Islet of Langerhans (tissue), 1 donor: Measurements from ENCODE around the gene TPSG1.
"Not testable (repeated sequence)": the region's sequence is repeated elsewhere in the genome, so short reads cannot be mapped to it uniquely, and the experiment has no call there.

Experiments
- FAIRE-seq: peaks from one replicate; lab custom pipeline; 2011; peaks lifted over from hg19 to GRCh38; lab: Jason Lieb, UNC

TPSG1 gene

GRCh38 chr16:1215574-1216295, 9.3 kb downstream of the TPSG1 start:
- no peak for FAIRE-seq

- no peak for FAIRE-seq
Observed at GRCh38 chr16:1214719-1215118, 10.3 kb downstream of the TPSG1 start.

DNA sequence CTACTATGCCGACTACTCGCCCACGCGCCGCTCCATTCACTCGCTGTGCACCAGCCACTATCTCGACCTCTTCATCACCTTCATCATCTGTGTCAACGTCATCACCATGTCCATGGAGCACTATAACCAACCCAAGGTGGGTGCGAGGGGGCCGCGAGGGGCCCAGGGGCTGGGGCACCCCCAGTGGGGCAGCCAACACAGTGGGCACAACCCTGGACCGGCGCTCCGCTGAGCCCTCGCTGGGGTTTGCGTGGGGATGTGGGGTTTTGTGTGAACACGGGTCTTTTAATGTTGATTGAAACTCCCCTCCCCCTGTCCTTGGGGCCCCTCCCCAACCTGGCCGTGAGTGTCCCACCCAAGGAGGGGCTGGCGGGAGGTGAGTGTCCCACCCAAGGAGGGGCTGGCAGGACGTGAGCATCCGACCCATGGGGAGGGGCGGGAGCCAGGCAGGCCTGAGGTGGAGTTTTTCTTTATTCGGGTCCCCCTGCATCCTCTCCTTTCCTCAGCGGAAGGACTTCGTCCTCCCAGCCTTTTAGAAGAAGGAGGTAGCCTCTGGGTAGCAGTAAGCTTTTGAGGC, 11.2 kb downstream of the TPSG1 start:
- no peak for FAIRE-seq

- no peak for FAIRE-seq
Observed at GRCh38 chr16:1213231-1213630, 11.8 kb downstream of the TPSG1 start.

DNA sequence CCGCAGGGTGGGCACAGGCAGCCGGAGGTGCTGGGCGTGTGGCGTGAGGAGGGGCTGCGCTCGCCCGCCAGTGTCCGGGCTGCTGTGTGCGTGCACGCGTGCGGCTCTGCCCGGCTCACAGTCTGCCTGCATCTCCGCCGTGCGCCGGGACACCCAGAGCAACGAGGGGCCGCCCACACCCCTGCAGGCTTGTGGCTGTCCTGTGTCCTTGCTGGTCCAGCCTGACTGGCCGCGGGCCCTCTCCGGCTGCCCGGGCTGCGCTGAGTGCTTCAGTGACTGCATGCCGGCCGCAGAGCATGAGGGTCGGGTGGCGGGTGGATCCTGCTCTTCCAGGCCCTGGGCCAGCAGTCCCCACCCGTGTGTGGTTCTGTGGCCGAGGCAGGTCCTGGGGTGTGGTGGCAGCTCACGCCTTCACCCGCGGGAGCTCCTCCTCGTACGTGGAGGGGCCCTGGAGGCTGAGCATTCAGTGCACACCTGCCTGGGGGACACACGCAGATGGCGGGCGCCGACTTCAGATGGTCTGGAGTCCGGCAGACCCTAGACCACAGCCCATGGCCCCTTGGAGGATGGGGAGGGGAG, 12.4 kb downstream of the TPSG1 start:
- FAIRE-seq: no peak

- no peak for FAIRE-seq
Observed at GRCh38 chr16:1211451-1212268, 13.4 kb downstream of the TPSG1 start.

DNA sequence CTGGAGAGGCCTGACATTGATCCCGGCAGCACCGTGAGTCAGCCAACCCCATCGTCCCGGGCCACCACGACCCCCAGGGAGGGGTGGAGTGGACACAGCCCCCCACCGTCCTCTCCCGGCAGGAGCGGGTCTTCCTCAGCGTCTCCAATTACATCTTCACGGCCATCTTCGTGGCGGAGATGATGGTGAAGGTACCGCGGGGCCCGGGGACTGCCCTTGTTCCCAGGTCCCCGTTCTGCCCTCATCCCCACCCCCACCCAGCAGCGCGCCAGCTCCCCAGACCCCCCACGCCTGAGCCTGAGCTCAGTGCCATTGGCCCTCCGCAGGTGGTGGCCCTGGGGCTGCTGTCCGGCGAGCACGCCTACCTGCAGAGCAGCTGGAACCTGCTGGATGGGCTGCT, 14.6 kb downstream of the TPSG1 start:
- no peak for FAIRE-seq

DNA sequence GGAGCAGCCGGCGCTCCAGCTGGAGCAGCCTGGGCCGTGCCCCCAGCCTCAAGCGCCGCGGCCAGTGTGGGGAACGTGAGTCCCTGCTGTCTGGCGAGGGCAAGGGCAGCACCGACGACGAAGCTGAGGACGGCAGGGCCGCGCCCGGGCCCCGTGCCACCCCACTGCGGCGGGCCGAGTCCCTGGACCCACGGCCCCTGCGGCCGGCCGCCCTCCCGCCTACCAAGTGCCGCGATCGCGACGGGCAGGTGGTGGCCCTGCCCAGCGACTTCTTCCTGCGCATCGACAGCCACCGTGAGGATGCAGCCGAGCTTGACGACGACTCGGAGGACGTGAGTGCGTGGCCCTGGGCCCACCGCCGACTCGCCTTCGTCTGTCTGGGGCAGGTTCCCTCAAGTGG, 16.0 kb downstream of the TPSG1 start:
- FAIRE-seq: no peak

- no peak for FAIRE-seq
Observed at GRCh38 chr16:1208239-1208830, 16.7 kb downstream of the TPSG1 start.

DNA sequence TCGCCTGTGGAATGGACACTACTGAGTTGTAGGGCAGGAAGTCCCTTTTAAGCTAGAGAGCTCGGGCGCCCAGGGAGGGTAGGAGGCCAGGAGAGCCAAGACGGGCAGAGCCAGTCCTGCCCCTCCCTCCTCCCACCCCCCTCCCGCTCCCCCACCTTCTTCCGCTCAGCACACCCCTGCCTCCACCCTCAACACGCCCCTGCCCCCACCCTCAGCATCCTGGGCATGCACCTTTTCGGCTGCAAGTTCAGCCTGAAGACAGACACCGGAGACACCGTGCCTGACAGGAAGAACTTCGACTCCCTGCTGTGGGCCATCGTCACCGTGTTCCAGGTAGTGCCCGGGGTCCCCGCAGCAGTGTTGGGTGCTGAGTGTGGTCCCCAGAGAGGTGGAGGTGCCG, 18.3 kb downstream of the TPSG1 start:
- no peak for FAIRE-seq

GRCh38 chr16:1206326-1206725, 18.7 kb downstream of the TPSG1 start:
- no peak for FAIRE-seq

- no peak for FAIRE-seq
Observed at GRCh38 chr16:1204933-1205332, 20.1 kb downstream of the TPSG1 start.

GRCh38 chr16:1202274-1202673, 22.8 kb downstream of the TPSG1 start:
- no peak for FAIRE-seq

DNA sequence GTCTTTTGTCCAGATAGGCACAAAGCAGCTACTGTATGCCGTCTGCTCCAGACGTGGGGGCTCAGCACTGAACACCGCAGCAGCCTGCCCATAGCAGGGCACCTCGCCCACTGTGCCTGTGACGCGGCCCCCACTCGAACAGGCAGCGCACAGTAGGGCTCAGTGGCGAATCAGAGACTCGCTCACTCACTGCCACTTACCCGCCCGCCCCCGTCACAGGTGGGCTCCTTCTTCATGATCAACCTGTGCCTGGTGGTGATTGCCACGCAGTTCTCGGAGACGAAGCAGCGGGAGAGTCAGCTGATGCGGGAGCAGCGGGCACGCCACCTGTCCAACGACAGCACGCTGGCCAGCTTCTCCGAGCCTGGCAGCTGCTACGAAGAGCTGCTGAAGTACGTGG, 23.6 kb downstream of the TPSG1 start:
- FAIRE-seq: no peak

DNA sequence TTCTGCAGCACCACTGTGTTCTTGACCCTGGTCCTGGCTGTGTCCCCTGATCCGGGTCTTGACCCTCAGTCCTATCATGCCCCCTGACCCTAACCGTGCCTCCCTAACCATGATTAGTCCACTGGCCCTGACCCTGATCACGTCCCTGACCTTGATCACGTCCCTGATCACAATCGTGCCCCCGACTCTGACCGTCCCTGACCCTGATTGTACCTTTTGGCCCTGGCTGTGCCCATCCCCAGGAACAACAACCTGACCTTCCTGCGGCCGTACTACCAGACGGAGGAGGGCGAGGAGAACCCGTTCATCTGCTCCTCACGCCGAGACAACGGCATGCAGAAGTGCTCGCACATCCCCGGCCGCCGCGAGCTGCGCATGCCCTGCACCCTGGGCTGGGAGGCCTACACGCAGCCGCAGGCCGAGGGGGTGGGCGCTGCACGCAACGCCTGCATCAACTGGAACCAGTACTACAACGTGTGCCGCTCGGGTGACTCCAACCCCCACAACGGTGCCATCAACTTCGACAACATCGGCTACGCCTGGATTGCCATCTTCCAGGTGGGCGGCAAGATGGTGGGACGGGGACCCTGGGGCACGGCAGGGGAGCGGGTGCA, 24.9 kb downstream of the TPSG1 start:
- no peak for FAIRE-seq

DNA sequence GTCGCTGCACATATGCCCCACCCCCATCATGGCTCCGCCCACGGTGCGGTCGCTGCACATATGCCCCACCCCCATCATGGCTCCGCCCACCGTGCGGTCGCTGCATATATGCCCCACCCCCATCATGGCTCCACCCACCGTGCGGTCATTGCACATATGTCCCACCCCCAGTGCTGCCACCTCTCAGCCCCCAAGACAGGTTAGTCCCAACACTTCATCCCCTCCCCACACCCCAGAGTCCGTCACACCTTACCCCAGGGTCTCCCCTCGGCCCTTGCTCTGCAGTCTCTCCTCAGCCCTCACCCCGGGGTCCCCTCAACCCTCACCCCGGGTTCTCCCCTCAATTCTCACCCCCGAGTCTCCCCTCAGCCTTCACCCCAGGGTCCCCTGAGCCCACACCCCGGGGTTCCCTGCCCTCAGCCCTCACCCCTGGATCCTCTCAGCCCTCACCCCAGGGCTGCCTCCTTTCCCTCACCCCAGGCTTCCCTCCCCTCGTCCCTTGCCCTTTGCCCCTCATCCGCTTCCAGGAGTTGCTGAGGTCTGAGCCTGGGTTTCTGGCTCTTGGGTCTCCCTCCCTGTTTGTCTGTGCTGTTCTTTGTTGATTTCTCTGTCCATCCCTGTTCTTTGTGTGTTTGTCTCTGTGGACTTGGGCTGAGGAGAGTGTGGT, 25.6 kb downstream of the TPSG1 start:
- FAIRE-seq: no peak

GRCh38 chr16:1198671-1199346, 26.3 kb downstream of the TPSG1 start:
- not testable (repeated sequence) for FAIRE-seq

DNA sequence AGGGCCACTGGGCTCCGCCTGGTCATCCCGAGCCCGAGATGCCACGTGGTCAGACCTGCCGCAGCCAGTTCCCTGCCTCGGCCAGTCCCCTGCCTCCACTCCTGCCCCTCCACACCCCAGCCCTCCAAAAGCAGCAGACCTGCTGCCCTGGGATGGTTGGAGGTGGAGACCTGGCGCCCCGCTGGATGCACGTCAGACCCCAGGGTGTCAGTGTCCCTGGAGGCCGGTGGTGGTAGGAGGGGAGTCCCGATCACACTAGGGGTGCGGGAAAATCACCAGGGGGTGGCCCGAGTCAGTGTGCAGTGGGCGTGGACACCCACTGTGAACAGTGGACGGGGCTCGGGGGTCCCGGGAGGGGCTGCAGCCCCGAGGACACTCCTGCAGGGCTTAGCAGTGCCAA, 26.9 kb downstream of the TPSG1 start:
- FAIRE-seq: no peak

- FAIRE-seq: peak; percentile 90
Observed at GRCh38 chr16:1197237-1197866, 27.7 kb downstream of the TPSG1 start.

- no peak for FAIRE-seq
Observed at GRCh38 chr16:1196494-1196893, 28.6 kb downstream of the TPSG1 start.

- FAIRE-seq: no peak
Observed at GRCh38 chr16:1195393-1195666, 29.7 kb downstream of the TPSG1 start.
